Breast epithelium (tissue), 4 donors: ENCODE results near the gene TMCO5A. TPM values are rescaled to one million over a fixed set of nuclear protein-coding genes. Genes with fewer than 3 reads are reported as not detected.
"Not testable (repeated sequence)": the region's sequence is repeated elsewhere in the genome, so short reads cannot be mapped to it uniquely, and the experiment has no call there.

Experiments
- DNase-seq, 2 donors: peaks; one replicate each; pipeline ENCODE4 v3.0.0-alpha.2; 2019; ENCODE audit warnings: low spot score in 2 of 2
- H3K27ac ChIP-seq, 2 donors: fragments of 200-600 bp; sonication (generic) in 1 of 2; one replicate each; pipeline ENCODE4 v1.5.1; 2016 to 2019; ENCODE audit warnings: mild to moderate bottlenecking in 1 of 2
- H3K27me3 ChIP-seq, 2 donors: fragments of 200-600 bp; sonication (generic) in 1 of 2; one replicate each; pipeline versions ENCODE4 v1.5.1 to v1.6.0; 2017 to 2019; ENCODE audit warnings: control low read depth in 1 of 2, mild to moderate bottlenecking in 1 of 2
- H3K36me3 ChIP-seq: fragments of 200-600 bp; one replicate; pipeline ENCODE4 v1.5.1; 2019
- H3K4me1 ChIP-seq, 2 donors: fragments of 200-600 bp; sonication (generic); one replicate each; pipeline ENCODE4 v1.5.1; 2016 to 2019; ENCODE audit warnings: control low read depth in 1 of 2
- H3K4me3 ChIP-seq, 3 donors: fragments of 200-600 bp; sonication (generic); 1 replicate in 2 of 3; 2 replicates in 1 of 3; pipeline ENCODE4 v1.5.1; 2016 to 2019; ENCODE audit warnings: mild to moderate bottlenecking in 3 of 3, moderate library complexity in 2 of 3
- H3K9me3 ChIP-seq, 2 donors: fragments of 200-600 bp; sonication (generic) in 1 of 2; one replicate each; pipeline ENCODE4 v1.5.1; 2016 to 2019; ENCODE audit warnings: control low read depth in 1 of 2
- POLR2A ChIP-seq: fragments of 450-650 bp; IDR thresholded peaks from one replicate; pipeline ENCODE4 v1.6.1; 2016; ENCODE audit warnings: antibody characterized with exemption, mild to moderate bottlenecking, moderate library complexity
- POLR2AphosphoS5 ChIP-seq, 3 donors: sonication (generic); formaldehyde crosslinking; IDR thresholded peaks; one replicate each; pipeline ENCODE4 v1.6.1; 2017; ENCODE audit warnings: antibody characterized with exemption in 3 of 3
- intact Hi-C: fragments of 100-400 bp; cut with DNase I; formaldehyde crosslinking; loops from one replicate; pipeline ENCODE4 v1.15.1; 2023; ENCODE audit warnings: low total_unique reads
- total RNA-seq, 3 donors: library from RNA; depleted of rRNA; stranded (reverse); fragments of >200 nt; gene quantifications; one replicate each; pipeline ENCODE4 v1.1.0, GENCODE V29; 2016
- TF ChIP-seq, protein P1 (sequence below), 3 donors: fragments of 450-650 bp; IDR thresholded peaks; one replicate each; pipeline ENCODE4 v1.5.1; 2016 to 2017; ENCODE audit warnings: antibody characterized with exemption in 3 of 3, mild to moderate bottlenecking in 3 of 3, moderate library complexity in 3 of 3

Gene TMCO5A
- total RNA-seq, 3 donors from 2014 or later, result not detected

DNA sequence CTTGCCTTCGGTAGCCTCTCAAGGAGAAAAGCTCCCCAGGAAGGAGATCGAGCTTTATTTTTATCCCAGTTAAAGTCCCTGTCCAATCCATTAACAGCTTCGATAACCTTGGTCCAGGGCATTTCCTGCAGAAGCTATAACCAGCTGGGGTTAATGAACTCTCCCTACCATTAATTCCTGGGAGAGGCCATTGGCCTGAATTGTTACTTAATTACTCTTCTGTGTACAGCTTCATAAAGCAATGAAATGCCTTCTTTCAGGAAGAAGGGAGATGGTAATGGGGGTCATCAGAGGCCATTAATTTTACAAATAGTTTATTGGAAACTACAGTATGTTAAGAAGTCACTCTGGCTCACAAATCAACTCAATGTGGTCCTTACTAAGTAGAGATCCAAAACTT is 1.9 kb upstream of the TMCO5A start:
- TF ChIP-seq, protein P1, sequence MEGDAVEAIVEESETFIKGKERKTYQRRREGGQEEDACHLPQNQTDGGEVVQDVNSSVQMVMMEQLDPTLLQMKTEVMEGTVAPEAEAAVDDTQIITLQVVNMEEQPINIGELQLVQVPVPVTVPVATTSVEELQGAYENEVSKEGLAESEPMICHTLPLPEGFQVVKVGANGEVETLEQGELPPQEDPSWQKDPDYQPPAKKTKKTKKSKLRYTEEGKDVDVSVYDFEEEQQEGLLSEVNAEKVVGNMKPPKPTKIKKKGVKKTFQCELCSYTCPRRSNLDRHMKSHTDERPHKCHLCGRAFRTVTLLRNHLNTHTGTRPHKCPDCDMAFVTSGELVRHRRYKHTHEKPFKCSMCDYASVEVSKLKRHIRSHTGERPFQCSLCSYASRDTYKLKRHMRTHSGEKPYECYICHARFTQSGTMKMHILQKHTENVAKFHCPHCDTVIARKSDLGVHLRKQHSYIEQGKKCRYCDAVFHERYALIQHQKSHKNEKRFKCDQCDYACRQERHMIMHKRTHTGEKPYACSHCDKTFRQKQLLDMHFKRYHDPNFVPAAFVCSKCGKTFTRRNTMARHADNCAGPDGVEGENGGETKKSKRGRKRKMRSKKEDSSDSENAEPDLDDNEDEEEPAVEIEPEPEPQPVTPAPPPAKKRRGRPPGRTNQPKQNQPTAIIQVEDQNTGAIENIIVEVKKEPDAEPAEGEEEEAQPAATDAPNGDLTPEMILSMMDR (IDR thresholded peaks at IDR 0.05), result no peak
- TF ChIP-seq POLR2A (no peak), POLR2AphosphoS5 (IDR thresholded peaks at IDR 0.05) (no peak)
- Histone ChIP-seq H3K27ac (no peak overlapping the region), H3K36me3 (no peaks in the 10 kb centered on the region), H3K27me3 (no peaks in the 10 kb centered on the region), H3K4me3 (no peak overlapping the region), H3K9me3 (no peaks in the 10 kb centered on the region), H3K4me1 (no peaks in the 10 kb centered on the region)
- intact Hi-C loops, result no loop called here
- no peak for DNase-seq

DNA sequence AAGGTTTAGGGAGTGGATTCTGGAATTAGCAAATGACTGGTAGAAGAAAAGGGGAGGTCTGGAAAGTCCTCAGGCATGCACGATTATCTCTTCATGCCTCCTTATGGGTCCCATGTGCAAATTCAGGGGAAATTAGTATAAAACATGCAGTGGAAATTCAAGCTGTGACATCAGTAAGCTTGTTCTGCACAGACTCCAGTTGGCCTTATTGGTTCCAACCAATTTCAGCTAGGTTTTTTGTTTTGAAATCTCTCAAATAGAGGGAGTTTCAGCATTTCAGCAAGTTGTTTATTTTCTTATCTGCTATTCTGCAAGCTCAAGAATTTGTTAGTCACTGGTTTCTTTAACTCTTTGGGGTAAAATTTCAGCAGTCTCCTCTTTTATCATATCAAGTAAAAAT is 774 bp upstream of the TMCO5A start:
- Histone ChIP-seq H3K36me3 (no peaks in the 10 kb centered on the region), H3K4me3 (no peak overlapping the region), H3K9me3 (no peaks in the 10 kb centered on the region), H3K4me1 (no peaks in the 10 kb centered on the region), H3K27me3 (no peaks in the 10 kb centered on the region), H3K27ac (no peak overlapping the region)
- intact Hi-C loops, result no loop called here
- TF ChIP-seq POLR2AphosphoS5 (IDR thresholded peaks at IDR 0.05), result no peak
- no peak for TF ChIP-seq POLR2A
- TF ChIP-seq, protein P1 (IDR thresholded peaks at IDR 0.05), result no peak
- no peak for DNase-seq

DNA sequence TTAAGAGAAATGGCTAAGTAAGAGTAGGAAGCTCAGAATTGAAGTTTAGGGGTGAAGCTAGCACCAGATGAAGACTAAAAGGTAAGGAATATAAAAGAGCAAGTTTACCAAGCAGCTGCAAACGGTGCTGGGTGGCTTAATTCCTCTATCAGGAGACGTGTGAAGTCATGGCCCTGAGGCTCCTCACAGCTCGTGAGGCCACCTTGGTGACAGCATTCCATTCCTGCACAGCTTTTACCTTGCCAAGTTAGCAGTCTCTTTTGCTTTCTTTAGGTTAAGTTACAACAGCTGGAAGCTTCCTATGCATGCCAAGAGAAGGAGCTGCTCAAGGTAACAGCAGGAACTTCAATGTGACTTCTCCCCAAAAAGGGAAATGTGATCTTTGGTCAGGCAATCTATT is 6.4 kb downstream of the TMCO5A start:
- H3K27ac ChIP-seq, result no peak overlapping the region
- intact Hi-C loops, result no loop called here

DNA sequence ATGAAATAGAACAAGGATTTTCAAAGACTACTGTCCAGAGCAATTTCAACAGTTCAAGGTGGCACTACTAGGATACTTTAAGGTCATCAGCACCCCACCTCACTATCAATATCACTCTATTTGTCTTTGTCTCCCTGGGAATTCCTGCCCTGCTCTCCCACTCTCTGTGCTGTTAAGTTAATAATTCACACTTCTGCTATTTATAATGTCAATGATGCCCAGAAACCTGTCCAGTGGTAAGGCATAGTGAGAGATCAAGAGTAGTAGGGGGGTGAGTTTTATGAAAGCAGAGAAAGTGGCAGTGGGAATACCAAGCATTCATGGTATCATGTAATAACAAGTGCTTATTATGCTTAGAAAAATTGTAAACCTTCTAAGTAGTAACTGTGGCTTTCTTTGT is 7.3 kb downstream of the TMCO5A start:
- no peaks in the 10 kb centered on the region for H3K36me3 ChIP-seq
- no peaks in the 10 kb centered on the region for H3K4me1 ChIP-seq
- TF ChIP-seq POLR2AphosphoS5 (IDR thresholded peaks at IDR 0.05), result no peak
- TF ChIP-seq POLR2A, result no peak
- H3K27ac ChIP-seq, result no peak overlapping the region
- no peaks in the 10 kb centered on the region for H3K9me3 ChIP-seq
- H3K27me3 ChIP-seq, result no peaks in the 10 kb centered on the region
- H3K4me3 ChIP-seq, result no peak overlapping the region
- intact Hi-C loops, result no loop called here
- no peak for DNase-seq

More for the DNA sequence above, 6.4 kb downstream of the TMCO5A start:
- Histone ChIP-seq H3K27me3 (no peaks in the 10 kb centered on the region), H3K4me1 (no peaks in the 10 kb centered on the region), H3K9me3 (no peaks in the 10 kb centered on the region), H3K4me3 (no peak overlapping the region), H3K36me3 (no peaks in the 10 kb centered on the region)
- TF ChIP-seq POLR2A (no peak), POLR2AphosphoS5 (IDR thresholded peaks at IDR 0.05) (no peak)
- TF ChIP-seq, protein P1 (IDR thresholded peaks at IDR 0.05), result no peak
- no peak for DNase-seq

DNA sequence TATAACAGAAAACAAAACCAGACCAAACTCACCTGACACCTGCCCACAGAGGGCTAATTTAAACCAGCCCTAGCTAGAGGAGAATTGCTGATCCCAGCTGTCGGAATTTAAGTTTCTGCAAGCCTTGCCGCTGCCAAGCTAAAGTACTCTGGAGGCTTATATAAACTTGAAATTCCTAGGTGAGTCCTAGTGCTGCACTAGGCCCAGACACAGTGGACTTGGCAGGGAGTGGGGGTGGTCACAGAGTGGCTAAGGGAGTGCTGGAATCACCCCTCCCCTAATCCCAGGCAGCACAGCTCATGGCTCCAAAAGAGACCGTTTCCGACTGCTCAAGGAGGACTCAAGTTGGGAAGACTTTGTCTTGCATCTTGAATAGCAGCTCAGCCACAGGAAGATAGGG is 17.6 kb downstream of the TMCO5A start:
- Histone ChIP-seq H3K27me3 (no peaks in the 10 kb centered on the region), H3K4me1 (no peaks in the 10 kb centered on the region), H3K36me3 (no peaks in the 10 kb centered on the region), H3K27ac (no peak overlapping the region), H3K4me3 (no peak overlapping the region), H3K9me3 (no peaks in the 10 kb centered on the region)
- no peak for TF ChIP-seq POLR2A
- TF ChIP-seq, protein P1 (IDR thresholded peaks at IDR 0.05), result no peak
- TF ChIP-seq POLR2AphosphoS5 (IDR thresholded peaks at IDR 0.05), result no peak
- DNase-seq, result no peak
- intact Hi-C loops, result no loop called here

DNA sequence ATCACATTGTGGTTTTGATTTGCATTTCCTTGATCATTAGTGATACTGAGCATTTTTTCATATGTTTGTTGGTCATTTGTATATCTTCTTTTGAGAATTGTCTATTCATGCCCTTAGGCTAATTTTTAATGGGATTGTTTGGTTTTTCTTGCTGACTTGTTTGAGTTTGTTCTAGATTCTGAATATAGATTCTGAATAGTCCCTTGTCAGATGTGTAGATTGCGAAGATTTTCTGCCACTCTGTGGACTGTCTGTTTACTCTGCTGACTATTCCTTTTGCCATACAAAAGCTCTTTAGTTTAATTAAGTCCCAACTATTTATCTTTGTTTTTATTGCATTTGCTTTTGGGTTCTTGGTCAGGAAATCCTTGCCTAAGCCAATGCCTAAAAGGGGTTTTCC is 26.3 kb downstream of the TMCO5A start:
- H3K27me3 ChIP-seq, H3K9me3 ChIP-seq, H3K4me1 ChIP-seq, DNase-seq, H3K36me3 ChIP-seq, H3K4me3 ChIP-seq, intact Hi-C loops, H3K27ac ChIP-seq: not testable (repeated sequence)
